NCI-H460 (cell line): ENCODE results near the gene SHOC2. TPM values are rescaled to one million over a fixed set of nuclear protein-coding genes. Genes with fewer than 3 reads are reported as not detected.

Source experiments
- DNase-seq: peaks from one replicate; pipeline ENCODE4 v3.0.0-alpha.2; 2016; ENCODE audit warnings: low read depth; ENCODE audit errors: extremely low read depth
- small RNA-seq, 2 experiments: library from RNA; depleted of rRNA; stranded (forward); fragments of <200 nt; gene quantifications; one replicate each; pipeline ENCODE3, GENCODE V24; 2014
- total RNA-seq: library from RNA; depleted of rRNA; stranded (reverse); fragments of >200 nt; shearing (Covaris generic); gene quantifications from 2 replicates; pipeline ENCODE4 v1.2.3, GENCODE V29; 2014; rRNA removed

Gene SHOC2
- total RNA-seq, 1 experiment from 2014 or later: 34.8 TPM

DNA sequence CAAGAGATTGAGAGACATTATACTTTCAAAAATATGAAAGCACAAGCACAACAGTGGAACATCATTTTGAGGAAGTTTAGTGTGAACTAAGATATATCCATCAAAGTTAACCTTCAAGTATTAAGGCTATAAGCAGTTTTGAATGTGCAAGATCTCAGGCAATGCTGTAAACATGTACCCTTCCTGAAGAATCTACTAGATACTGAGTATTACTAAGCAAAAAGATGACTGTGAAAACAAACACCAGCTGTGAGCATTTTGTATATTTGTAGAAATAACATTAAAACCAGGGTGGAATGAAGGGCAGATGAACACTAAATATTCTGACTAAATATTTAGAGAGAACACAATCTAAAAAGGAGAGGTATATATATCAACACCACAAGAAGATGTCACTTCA is 116.1 kb downstream of the SHOC2 start:
- DNase-seq: no peak

DNA sequence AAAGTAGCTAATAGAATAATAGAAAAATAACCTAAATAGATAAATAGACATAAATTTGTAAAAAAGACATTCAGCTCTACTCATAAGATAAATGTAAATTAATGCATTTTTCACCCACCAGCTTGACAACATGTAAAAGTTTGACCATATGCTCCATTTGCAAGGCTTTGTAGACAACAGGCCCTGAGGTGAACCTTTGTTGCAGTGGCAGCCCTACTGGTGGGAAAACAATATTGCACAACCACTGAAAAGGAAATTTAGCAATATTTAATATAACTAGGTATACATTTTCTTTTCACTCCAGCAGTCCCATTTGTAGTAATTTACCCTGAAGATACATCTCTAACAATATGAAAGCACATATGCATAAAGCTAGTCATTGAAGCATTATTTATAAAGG is 118.5 kb downstream of the SHOC2 start:
- DNase-seq: no peak

DNA sequence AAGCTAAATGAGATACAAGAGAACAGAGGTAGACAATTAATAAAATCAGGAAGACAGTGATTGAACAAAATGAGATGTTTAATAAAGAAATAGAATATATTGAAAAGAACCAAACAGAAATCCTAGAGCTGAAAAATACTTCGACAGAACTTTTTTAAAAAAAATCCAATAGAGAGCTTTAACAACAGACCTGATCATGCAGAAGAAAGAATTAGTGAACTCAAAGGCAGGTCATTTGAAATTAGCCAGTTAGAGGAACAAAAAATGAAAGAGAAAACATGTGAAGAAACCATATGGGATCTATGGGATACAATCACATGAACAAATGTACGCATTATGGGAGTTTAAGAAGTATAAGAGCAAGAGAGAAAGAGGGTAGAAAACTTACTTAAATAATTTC is 120.1 kb downstream of the SHOC2 start:
- no peak for DNase-seq

DNA sequence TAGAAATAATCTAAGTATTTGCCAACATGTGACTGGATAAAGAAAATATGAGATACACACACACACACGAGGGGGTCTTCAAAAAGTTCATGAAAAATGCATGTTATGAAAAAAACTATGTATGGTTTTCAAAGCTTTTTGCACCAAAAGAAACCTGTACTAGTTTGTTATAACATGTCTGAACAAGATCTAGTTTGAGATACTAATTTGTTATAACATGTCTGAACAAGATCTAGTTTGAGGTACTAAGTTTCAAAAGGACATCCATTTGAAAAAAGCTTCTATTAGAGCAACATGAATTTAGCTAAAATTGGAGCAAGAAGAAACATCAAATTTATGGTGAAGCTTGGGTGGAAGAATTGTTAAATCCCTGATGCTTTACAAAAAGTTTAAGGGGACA is 137.6 kb downstream of the SHOC2 start:
- DNase-seq: no peak

Small RNAs within 50 kb of the gene (small RNA-seq; reads per million reads assigned to genes)
- 0.15 to 4.9 reads per million in 2 experiments for gene MIR548E

Other genes with a start within 250 kb of the SHOC2 start
- 71.5 and 82.1 TPM in 2 replicates for gene PDCD4, start 47.7 kb upstream of the SHOC2 start, total RNA-seq
- 95.8 and 110 TPM in 2 replicates for gene BBIP1, start 424 bp upstream of the SHOC2 start, total RNA-seq
- not detected in 2 replicates for gene ADRA2A, start 157.4 kb downstream of the SHOC2 start, total RNA-seq